GM21390 (cell line): Measurements from ENCODE around the gene POLDIP3.
"Not testable (repeated sequence)": the region's sequence is repeated elsewhere in the genome, so short reads cannot be mapped to it uniquely, and the experiment has no call there.

ENCODE experiments used
- ATAC-seq: cut with Tn5 transposase; IDR thresholded peaks from one replicate; pipeline ENCODE4 v1.9.1; 2021; ENCODE audit not compliant: unreplicated experiment

Gene POLDIP3

GRCh38 chr22:42620084-42620483 lies 5.4 kb upstream of the POLDIP3 start:
- no peak for ATAC-seq

GRCh38 chr22:42619261-42620063 lies 4.8 kb upstream of the POLDIP3 start:
- ATAC-seq: no peak

GRCh38 chr22:42617155-42617983 lies 2.7 kb upstream of the POLDIP3 start:
- ATAC-seq: no peak

GRCh38 chr22:42615860-42616175 lies 1.1 kb upstream of the POLDIP3 start:
- ATAC-seq: not testable (repeated sequence)

GRCh38 chr22:42615092-42615859 lies 593 bp upstream of the POLDIP3 start:
- ATAC-seq: peak; percentile 49

- no peak for ATAC-seq
Observed at GRCh38 chr22:42613872-42614301, 796 bp downstream of the POLDIP3 start.

GRCh38 chr22:42612336-42612735 lies 2.3 kb downstream of the POLDIP3 start:
- ATAC-seq: no peak

- no peak for ATAC-seq
Observed at GRCh38 chr22:42611051-42611450, 3.6 kb downstream of the POLDIP3 start.

GRCh38 chr22:42610186-42610585 lies 4.5 kb downstream of the POLDIP3 start:
- no peak for ATAC-seq

GRCh38 chr22:42608823-42609361 lies 5.8 kb downstream of the POLDIP3 start:
- ATAC-seq: no peak

- no peak for ATAC-seq
Observed at GRCh38 chr22:42608136-42608822, 6.4 kb downstream of the POLDIP3 start.

- ATAC-seq: not testable (repeated sequence)
Observed at GRCh38 chr22:42607641-42608040, 7.0 kb downstream of the POLDIP3 start.

- no peak for ATAC-seq
Observed at GRCh38 chr22:42604403-42604802, 10.3 kb downstream of the POLDIP3 start.

- no peak for ATAC-seq
Observed at GRCh38 chr22:42603427-42603826, 11.3 kb downstream of the POLDIP3 start.

GRCh38 chr22:42602470-42602869 lies 12.2 kb downstream of the POLDIP3 start:
- no peak for ATAC-seq

- no peak for ATAC-seq
Observed at GRCh38 chr22:42601879-42602465, 12.7 kb downstream of the POLDIP3 start.

- no peak for ATAC-seq
Observed at GRCh38 chr22:42596863-42597530, 17.7 kb downstream of the POLDIP3 start.

GRCh38 chr22:42596336-42596735 lies 18.3 kb downstream of the POLDIP3 start:
- ATAC-seq: no peak

- no peak for ATAC-seq
Observed at GRCh38 chr22:42595434-42595833, 19.2 kb downstream of the POLDIP3 start.

- ATAC-seq: no peak
Observed at GRCh38 chr22:42591987-42592386, 22.7 kb downstream of the POLDIP3 start.
